Measurements from ENCODE around the gene POLDIP3.
A peak's percentile ranks its signal among the peaks of the same experiment; 100 is the strongest.

Gene POLDIP3

DNA sequence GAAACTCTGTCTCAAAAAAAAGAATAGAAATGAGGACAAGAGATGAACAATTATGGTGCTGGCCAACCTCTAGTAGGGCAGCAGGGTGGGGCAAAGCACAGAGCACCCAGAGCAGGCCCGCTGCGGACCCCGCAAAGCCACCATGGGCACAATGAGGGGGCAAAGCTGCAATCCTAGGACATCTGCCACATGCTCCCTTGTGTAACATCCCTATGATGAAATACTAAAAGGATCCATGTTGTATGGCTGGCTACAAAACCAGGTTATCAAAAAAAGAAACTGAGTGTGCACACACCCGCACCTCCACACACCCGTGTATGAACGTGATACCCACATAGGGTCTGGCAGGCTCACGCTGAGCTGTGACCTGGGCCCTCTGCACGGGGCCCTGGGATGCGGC lies 18.3 kb upstream of the POLDIP3 start:
- Histone ChIP-seq H4K20me1 (ENCODE audit: insufficient read depth, low read length, poor library complexity, severe bottlenecking) (no peaks in the 10 kb centered on the region), H3K4me2 (ENCODE audit: low read depth, low read length, poor library complexity, severe bottlenecking) (no peak overlapping the region), H3F3A (ENCODE audit: low read depth) (no peaks in the 10 kb centered on the region), H3K4me1 (ENCODE audit: insufficient read depth, low read length, poor library complexity, severe bottlenecking) (no peaks in the 10 kb centered on the region), H3K4me3 (ENCODE audit: low read length, poor library complexity, severe bottlenecking) (no peak overlapping the region), H3K79me2 (ENCODE audit: insufficient read depth, low read length) (no peaks in the 10 kb centered on the region; the same call in 1 of the 2 replicates), H3K36me3 (ENCODE audit: insufficient read depth, low read length) (peaks cover 55% of the 10 kb centered on the region; the same call in 1 of the 2 replicates), H2AFZ (ENCODE audit: low read length) (no peak overlapping the region), H3K9me2 (replicated peaks; ENCODE audit: low read depth, low read length) (no peaks in the 10 kb centered on the region), H3K9me3 (ENCODE audit: insufficient read depth, low read depth, low read length) (no peaks in the 10 kb centered on the region), H3K27me3 (ENCODE audit: insufficient read depth, low read length, poor library complexity, severe bottlenecking) (no peaks in the 10 kb centered on the region), H3K9ac (ENCODE audit: low read depth, low read length, poor library complexity, severe bottlenecking) (no peak overlapping the region)
- TF ChIP-seq CTCF (conservative IDR thresholded peaks at IDR 0.05; ENCODE audit: low read length) (no peak), EZH2phosphoT487 (IDR thresholded peaks at IDR 0.05; ENCODE audit: borderline replicate concordance) (no peak)

DNA sequence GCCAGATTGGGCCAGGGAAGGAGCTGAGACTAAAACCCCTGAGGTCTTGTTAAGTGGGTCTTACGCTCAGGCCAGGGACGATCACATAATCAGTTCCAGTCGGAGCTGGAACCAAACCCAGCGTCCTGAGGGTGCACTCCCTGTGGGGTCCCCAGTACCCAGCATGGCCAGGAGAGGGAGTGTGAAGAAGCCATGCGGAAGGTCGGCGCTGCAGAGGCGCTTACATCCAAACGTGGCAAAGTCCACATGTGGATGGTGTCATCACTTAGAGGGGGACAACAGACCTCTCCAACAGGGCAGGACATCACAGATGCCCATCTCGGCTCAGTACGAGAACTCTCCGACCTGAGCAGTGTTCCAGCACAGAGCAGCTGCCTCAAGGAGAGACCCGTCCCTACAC lies 17.4 kb upstream of the POLDIP3 start:
- no peaks in the 10 kb centered on the region for H4K20me1 ChIP-seq (ENCODE audit: insufficient read depth, low read length, poor library complexity, severe bottlenecking)
- H3K27me3 ChIP-seq (ENCODE audit: insufficient read depth, low read length, poor library complexity, severe bottlenecking), result no peaks in the 10 kb centered on the region

DNA sequence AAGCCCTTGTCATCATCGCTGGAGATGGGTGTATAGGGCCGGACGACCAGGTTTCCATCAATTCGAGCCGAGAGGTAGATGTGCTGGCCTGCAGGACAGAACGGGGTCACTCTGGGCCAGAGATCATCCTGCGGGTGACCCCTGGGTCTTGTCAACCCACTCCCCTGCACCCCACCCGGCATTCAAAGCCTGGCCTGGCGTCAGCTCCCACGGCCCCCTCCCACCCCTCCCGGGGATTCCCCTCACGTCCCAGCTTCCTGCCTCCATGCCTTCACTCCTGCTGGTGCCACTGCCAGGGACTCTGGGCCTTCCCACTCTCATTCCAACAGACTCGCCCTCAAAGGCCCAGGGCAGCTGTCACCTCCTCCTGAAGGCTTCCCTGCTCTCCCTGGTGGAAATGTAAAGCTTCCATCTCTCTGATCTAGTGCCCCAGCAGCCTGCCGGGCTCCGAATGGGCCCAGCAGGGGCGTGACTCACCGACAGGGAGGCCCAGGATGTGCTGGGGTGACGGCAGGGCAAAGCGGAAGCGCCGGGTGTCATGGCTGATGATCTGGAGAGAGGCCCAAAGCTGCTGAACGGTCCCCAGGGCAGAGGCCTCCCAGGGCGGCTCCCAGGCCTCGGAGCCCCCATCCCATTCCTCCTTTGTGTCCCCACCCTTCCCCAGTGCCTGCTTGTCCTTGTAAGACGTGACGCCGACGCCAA lies 16.4 kb upstream of the POLDIP3 start:
- Histone ChIP-seq H3K9ac (ENCODE audit: low read depth, low read length, poor library complexity, severe bottlenecking) (no peak overlapping the region), H3K36me3 (ENCODE audit: insufficient read depth, low read length) (peaks cover 63% of the 10 kb centered on the region; the same call in 1 of the 2 replicates), H3K4me3 (ENCODE audit: low read length, poor library complexity, severe bottlenecking) (no peak overlapping the region), H3K27me3 (ENCODE audit: insufficient read depth, low read length, poor library complexity, severe bottlenecking) (no peaks in the 10 kb centered on the region), H3K9me2 (replicated peaks; ENCODE audit: low read depth, low read length) (no peaks in the 10 kb centered on the region), H3K4me2 (ENCODE audit: low read depth, low read length, poor library complexity, severe bottlenecking) (no peak overlapping the region), H4K20me1 (ENCODE audit: insufficient read depth, low read length, poor library complexity, severe bottlenecking) (no peaks in the 10 kb centered on the region), H2AFZ (ENCODE audit: low read length) (no peak overlapping the region), H3K9me3 (ENCODE audit: insufficient read depth, low read depth, low read length) (no peaks in the 10 kb centered on the region), H3F3A (ENCODE audit: low read depth) (no peaks in the 10 kb centered on the region), H3K79me2 (ENCODE audit: insufficient read depth, low read length) (no peaks in the 10 kb centered on the region), H3K4me1 (ENCODE audit: insufficient read depth, low read length, poor library complexity, severe bottlenecking) (no peaks in the 10 kb centered on the region)
- no peak for TF ChIP-seq CTCF (conservative IDR thresholded peaks at IDR 0.05; ENCODE audit: low read length)
- TF ChIP-seq EZH2phosphoT487 (IDR thresholded peaks at IDR 0.05; ENCODE audit: borderline replicate concordance), result no peak

More for the DNA sequence above, 17.4 kb upstream of the POLDIP3 start:
- no peaks in the 10 kb centered on the region for H3K9me2 ChIP-seq (replicated peaks; ENCODE audit: low read depth, low read length)
- no peak overlapping the region for H2AFZ ChIP-seq (ENCODE audit: low read length)
- peaks cover 64% of the 10 kb centered on the region; the same call in 1 of the 2 replicates for H3K36me3 ChIP-seq (ENCODE audit: insufficient read depth, low read length)
- TF ChIP-seq CTCF (conservative IDR thresholded peaks at IDR 0.05; ENCODE audit: low read length) (peak; percentile 31), EZH2phosphoT487 (IDR thresholded peaks at IDR 0.05; ENCODE audit: borderline replicate concordance) (no peak)
- no peak overlapping the region for H3K9ac ChIP-seq (ENCODE audit: low read depth, low read length, poor library complexity, severe bottlenecking)
- H3F3A ChIP-seq (ENCODE audit: low read depth), result no peaks in the 10 kb centered on the region
- no peak overlapping the region for H3K4me2 ChIP-seq (ENCODE audit: low read depth, low read length, poor library complexity, severe bottlenecking)
- H3K4me1 ChIP-seq (ENCODE audit: insufficient read depth, low read length, poor library complexity, severe bottlenecking), result no peaks in the 10 kb centered on the region
- no peak overlapping the region for H3K4me3 ChIP-seq (ENCODE audit: low read length, poor library complexity, severe bottlenecking)
- no peaks in the 10 kb centered on the region for H3K9me3 ChIP-seq (ENCODE audit: insufficient read depth, low read depth, low read length)
- H3K79me2 ChIP-seq (ENCODE audit: insufficient read depth, low read length), result no peaks in the 10 kb centered on the region; the same call in 1 of the 2 replicates

Measured in Loucy (cell line).